K562 (cell line): ENCODE results near the gene RPF1. TPM values are rescaled to one million over a fixed set of nuclear protein-coding genes. Genes with fewer than 3 reads are reported as not detected.
A peak's percentile ranks its signal among the peaks of the same experiment; 100 is the strongest.

Experiments
- ATF3 ChIP-seq, 2 experiments: fragments of 450-650 bp in 1 of 2; sonication (generic) in 1 of 2; formaldehyde crosslinking in 1 of 2; IDR thresholded peaks in 1 of 2; conservative IDR thresholded peaks in 1 of 2; 2 replicates each; pipeline versions ENCODE4 v1.6.1 to v1.8.1; 2016 to 2023; ENCODE audit warnings: mild to moderate bottlenecking in 2 of 2, moderate library complexity in 2 of 2, inconsistent platforms in 1 of 2, missing genetic modification reagents in 1 of 2
- BACH1 ChIP-seq: fragments of 200-800 bp; sonication (Bioruptor generic); IDR thresholded peaks from 2 replicates; pipeline ENCODE4 v1.6.1; 2016; ENCODE audit warnings: missing genetic modification characterization, missing compliant biosample characterization
- GTF2B ChIP-seq: IDR thresholded peaks from 2 replicates; pipeline ENCODE4 v1.6.1; 2011; ENCODE audit not compliant: insufficient read length; ENCODE audit errors: extremely low read depth
- MAFK ChIP-seq: IDR thresholded peaks from 2 replicates; pipeline ENCODE4 v1.6.1; 2011; ENCODE audit warnings: low read length, improper control_type of control experiment
- NR2C1 ChIP-seq, 2 experiments: fragments of 450-650 bp; IDR thresholded peaks; 2 replicates each; pipeline ENCODE4 v1.6.1; 2017; ENCODE audit warnings: mild to moderate bottlenecking in 2 of 2, antibody characterized with exemption in 1 of 2, inconsistent platforms in 1 of 2, missing compliant biosample characterization in 1 of 2, missing genetic modification characterization in 1 of 2
- POLR2B ChIP-seq: fragments of 450-650 bp; IDR thresholded peaks from 2 replicates; pipeline ENCODE4 v1.6.1; 2018; ENCODE audit warnings: low read depth; ENCODE audit not compliant: partially characterized antibody
- THAP12 ChIP-seq: fragments of 250-450 bp; sonication (Bioruptor Pico); IDR thresholded peaks from 2 replicates; pipeline ENCODE4 v1.9.0; 2021; ENCODE audit warnings: mild to moderate bottlenecking, inconsistent platforms
- UBTF ChIP-seq, 2 experiments: IDR thresholded peaks; 2 replicates each; pipeline ENCODE4 v1.6.1; 2012; ENCODE audit warnings: improper control_type of control experiment in 2 of 2, low read depth in 2 of 2, low read length in 2 of 2, borderline replicate concordance in 1 of 2
- ZBTB49 ChIP-seq: sonication (generic); formaldehyde crosslinking; IDR thresholded peaks from 2 replicates; pipeline ENCODE4 v1.8.0; 2022; ENCODE audit warnings: missing genetic modification reagents, mild to moderate bottlenecking, borderline replicate concordance
- ZNF398 ChIP-seq: fragments of 250-450 bp; sonication (Bioruptor Pico); IDR thresholded peaks from 2 replicates; pipeline ENCODE4 v1.8.0; 2021; ENCODE audit warnings: moderate library complexity, mild to moderate bottlenecking, inconsistent platforms
- ZNF668 ChIP-seq: fragments of 250-450 bp; sonication (Bioruptor Pico); IDR thresholded peaks from 2 replicates; pipeline ENCODE4 v1.8.0; 2022; ENCODE audit warnings: mild to moderate bottlenecking, inconsistent platforms
- ZNF707 ChIP-seq: fragments of 250-450 bp; sonication (Bioruptor Pico); conservative IDR thresholded peaks from 2 replicates; pipeline ENCODE4 v1.8.0; 2022; ENCODE audit warnings: inconsistent platforms, mild to moderate bottlenecking, moderate library complexity
- polyA plus RNA-seq, 8 experiments: library from polyadenylated mRNA; depleted of rRNA in 4 of 8; stranded (reverse) in 5 of 8; unstranded in 3 of 8; fragments of >200 nt; fragmentation: Nextera tagmentation in 2 of 8; fragmentation: Illumina TruSeq in 1 of 8; extraction: Ambion mirVana in 2 of 8; extraction: Trizol in 1 of 8; gene quantifications; 2 replicates each; pipeline versions ENCODE4 v1.2.1 to v1.2.3, GENCODE V29; 2011 to 2014; ENCODE audit warnings: inconsistent platforms in 1 of 8, missing spikeins in 1 of 8
- total RNA-seq, 7 experiments: library from RNA; depleted of rRNA in 6 of 7; stranded (reverse); fragments of >200 nt in 6 of 7; fragmentation: Illumina TruSeq in 2 of 7; extraction: Trizol in 2 of 7; gene quantifications; 2 replicates each; pipeline versions ENCODE4 v1.2.1 to v1.2.3, GENCODE V29; 2011 to 2021; ENCODE audit warnings: low replicate concordance in 1 of 7

RPF1 gene
- total and polyA plus RNA-seq, 9 of the 15 experiments (the other 6 are each of a cell fraction or from before 2014, with no cell fraction given), result 52.4 to 156 (median 90.2) TPM

- TF ChIP-seq POLR2B (no peak), UBTF (IDR thresholded peaks at IDR 0.05; ENCODE audit: borderline replicate concordance in 1 of 2, low read depth in 2 of 2, low read length in 2 of 2) (no peak), NR2C1 (IDR thresholded peaks at IDR 0.05) (no peak), NR2C1 (tag; IDR thresholded peaks at IDR 0.05) (no peak), GTF2B (peak; percentile 2), ZNF707 (no peak), THAP12 (CRISPR knock-in tag) (no peak), ZNF668 (CRISPR knock-in tag) (no peak), MAFK (no peak), ZNF398 (CRISPR knock-in tag) (no peak), BACH1 (tag) (no peak), ZBTB49 (CRISPR knock-in tag) (no peak), ATF3 (IDR thresholded peaks at IDR 0.05) (no peak), ATF3 (CRISPR knock-in tag; conservative IDR thresholded peaks at IDR 0.05) (no peak)
Observed at GRCh38 chr1:84506729-84507453, 27.8 kb downstream of the RPF1 start (continued).
